ENCODE results near the gene TCF12. TPM values are rescaled to one million over a fixed set of nuclear protein-coding genes. Genes with fewer than 3 reads are reported as not detected.

Gene TCF12
- total and polyA plus RNA-seq, 11 donors, result 6.5 to 77.3 (median 43.5) TPM

DNA sequence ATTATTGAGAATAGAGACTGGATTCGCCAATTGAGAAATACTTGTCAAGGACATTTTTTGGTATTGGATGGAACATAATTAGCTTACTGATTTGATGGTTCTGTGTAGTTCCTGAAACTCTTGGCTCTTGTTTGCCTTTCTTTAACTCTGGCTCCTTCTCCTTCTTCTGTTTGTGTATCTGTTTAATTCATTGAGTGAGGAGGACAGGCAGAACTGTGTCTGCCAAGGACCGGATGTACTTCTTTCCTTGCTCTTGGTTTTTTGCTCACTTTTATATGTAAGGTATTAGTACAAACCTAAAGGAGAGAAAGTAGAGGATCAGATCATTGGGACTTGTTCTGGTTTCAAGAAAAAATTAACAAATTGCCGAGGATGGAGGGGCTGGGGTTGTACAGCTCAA is 48.9 kb downstream of the TCF12 start:
- no peaks in the 10 kb centered on the region for H3K27me3 ChIP-seq
- DNase-seq (no peak), ATAC-seq (no peak)
- H3K4me3 ChIP-seq, result no peak overlapping the region
- no peaks in the 10 kb centered on the region for H3K36me3 ChIP-seq
- intact Hi-C loops (cut with DNase I), result no loop called here
- no peaks in the 10 kb centered on the region for H3K9me3 ChIP-seq
- H3K4me1 ChIP-seq, result peaks cover 0 to 69% (median 36%) of the 10 kb centered on the region in 12 donors
- WGBS, 4 donors, result 76 to 84% (median 83%) methylated on average over 3 of the region's 3 CpGs
- H3K27ac ChIP-seq, result no peak overlapping the region
- TF ChIP-seq, protein P1, sequence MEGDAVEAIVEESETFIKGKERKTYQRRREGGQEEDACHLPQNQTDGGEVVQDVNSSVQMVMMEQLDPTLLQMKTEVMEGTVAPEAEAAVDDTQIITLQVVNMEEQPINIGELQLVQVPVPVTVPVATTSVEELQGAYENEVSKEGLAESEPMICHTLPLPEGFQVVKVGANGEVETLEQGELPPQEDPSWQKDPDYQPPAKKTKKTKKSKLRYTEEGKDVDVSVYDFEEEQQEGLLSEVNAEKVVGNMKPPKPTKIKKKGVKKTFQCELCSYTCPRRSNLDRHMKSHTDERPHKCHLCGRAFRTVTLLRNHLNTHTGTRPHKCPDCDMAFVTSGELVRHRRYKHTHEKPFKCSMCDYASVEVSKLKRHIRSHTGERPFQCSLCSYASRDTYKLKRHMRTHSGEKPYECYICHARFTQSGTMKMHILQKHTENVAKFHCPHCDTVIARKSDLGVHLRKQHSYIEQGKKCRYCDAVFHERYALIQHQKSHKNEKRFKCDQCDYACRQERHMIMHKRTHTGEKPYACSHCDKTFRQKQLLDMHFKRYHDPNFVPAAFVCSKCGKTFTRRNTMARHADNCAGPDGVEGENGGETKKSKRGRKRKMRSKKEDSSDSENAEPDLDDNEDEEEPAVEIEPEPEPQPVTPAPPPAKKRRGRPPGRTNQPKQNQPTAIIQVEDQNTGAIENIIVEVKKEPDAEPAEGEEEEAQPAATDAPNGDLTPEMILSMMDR (IDR thresholded peaks at IDR 0.05), result no peak
- TF ChIP-seq POLR2A (IDR thresholded peaks at IDR 0.05), result no peak

- no peak overlapping the region for H3K27ac ChIP-seq
- intact Hi-C loops (cut with DNase I), result no loop called here
- peaks cover 0 to 71% (median 36%) of the 10 kb centered on the region in 12 donors for H3K4me1 ChIP-seq
- H3K9me3 ChIP-seq, result no peaks in the 10 kb centered on the region
- TF ChIP-seq, protein P1 (IDR thresholded peaks at IDR 0.05), result no peak
- TF ChIP-seq POLR2A (IDR thresholded peaks at IDR 0.05), result no peak
- ATAC-seq (no peak), DNase-seq (no peak)
- no peaks in the 10 kb centered on the region for H3K36me3 ChIP-seq
- no peaks in the 10 kb centered on the region for H3K27me3 ChIP-seq
- no peak overlapping the region for H3K4me3 ChIP-seq
These were observed 49.8 kb downstream of the TCF12 start for GRCh38 chr15:56968256-56968655.

DNA sequence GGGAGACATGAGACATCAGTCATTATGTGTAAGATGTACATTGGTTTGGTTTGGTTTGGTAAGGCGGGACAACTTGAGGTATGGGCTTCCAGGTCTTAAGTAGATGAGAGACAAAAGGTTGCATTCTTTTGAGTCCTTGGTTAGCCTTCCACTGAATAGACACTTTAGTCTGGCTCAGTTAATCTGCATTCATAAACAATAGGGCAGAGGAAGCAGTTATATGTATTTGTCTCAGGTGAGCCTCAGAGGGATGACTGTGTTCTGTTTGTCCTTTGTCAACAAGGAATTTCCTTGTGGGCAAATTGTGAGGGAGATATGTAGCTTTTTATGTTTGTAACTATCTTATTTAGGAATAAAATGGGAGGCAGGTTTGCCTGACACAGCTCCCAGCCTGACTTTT is 50.4 kb downstream of the TCF12 start:
- WGBS, 4 donors, result 92 to 98% (median 97%) methylated on average over 1 of the region's 1 CpG
- ATAC-seq (no peak), DNase-seq (no peak)
- H3K36me3 ChIP-seq, result no peaks in the 10 kb centered on the region
- H3K4me3 ChIP-seq, result no peak overlapping the region
- no peak overlapping the region for H3K27ac ChIP-seq
- H3K9me3 ChIP-seq, result no peaks in the 10 kb centered on the region
- H3K27me3 ChIP-seq, result no peaks in the 10 kb centered on the region
- intact Hi-C loops (cut with DNase I), result no loop called here
- TF ChIP-seq, protein P1 (IDR thresholded peaks at IDR 0.05), result no peak
- TF ChIP-seq POLR2A (IDR thresholded peaks at IDR 0.05), result no peak
- peaks cover 0 to 69% (median 33%) of the 10 kb centered on the region in 12 donors for H3K4me1 ChIP-seq

- Histone ChIP-seq H3K4me1 (peaks cover 0 to 69% (median 30%) of the 10 kb centered on the region in 12 donors), H3K27ac (no peak overlapping the region), H3K4me3 (no peak overlapping the region), H3K9me3 (no peaks in the 10 kb centered on the region), H3K36me3 (no peaks in the 10 kb centered on the region), H3K27me3 (no peaks in the 10 kb centered on the region)
- intact Hi-C loops (cut with DNase I), result no loop called here
- ATAC-seq, result no peak
- WGBS, 4 donors, result 82 to 86% (median 85%) methylated on average over 9 of the region's 9 CpGs
- TF ChIP-seq, protein P1 (IDR thresholded peaks at IDR 0.05), result no peak
- TF ChIP-seq POLR2A (IDR thresholded peaks at IDR 0.05), result no peak
- no peak for DNase-seq
These were observed 50.9 kb downstream of the TCF12 start for GRCh38 chr15:56969265-56969895.
